ENCODE measurements around the gene NATD1.
A peak's percentile ranks its signal among the peaks of the same experiment; 100 is the strongest.

NATD1 gene, protein sequence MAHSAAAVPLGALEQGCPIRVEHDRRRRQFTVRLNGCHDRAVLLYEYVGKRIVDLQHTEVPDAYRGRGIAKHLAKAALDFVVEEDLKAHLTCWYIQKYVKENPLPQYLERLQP

DNA sequence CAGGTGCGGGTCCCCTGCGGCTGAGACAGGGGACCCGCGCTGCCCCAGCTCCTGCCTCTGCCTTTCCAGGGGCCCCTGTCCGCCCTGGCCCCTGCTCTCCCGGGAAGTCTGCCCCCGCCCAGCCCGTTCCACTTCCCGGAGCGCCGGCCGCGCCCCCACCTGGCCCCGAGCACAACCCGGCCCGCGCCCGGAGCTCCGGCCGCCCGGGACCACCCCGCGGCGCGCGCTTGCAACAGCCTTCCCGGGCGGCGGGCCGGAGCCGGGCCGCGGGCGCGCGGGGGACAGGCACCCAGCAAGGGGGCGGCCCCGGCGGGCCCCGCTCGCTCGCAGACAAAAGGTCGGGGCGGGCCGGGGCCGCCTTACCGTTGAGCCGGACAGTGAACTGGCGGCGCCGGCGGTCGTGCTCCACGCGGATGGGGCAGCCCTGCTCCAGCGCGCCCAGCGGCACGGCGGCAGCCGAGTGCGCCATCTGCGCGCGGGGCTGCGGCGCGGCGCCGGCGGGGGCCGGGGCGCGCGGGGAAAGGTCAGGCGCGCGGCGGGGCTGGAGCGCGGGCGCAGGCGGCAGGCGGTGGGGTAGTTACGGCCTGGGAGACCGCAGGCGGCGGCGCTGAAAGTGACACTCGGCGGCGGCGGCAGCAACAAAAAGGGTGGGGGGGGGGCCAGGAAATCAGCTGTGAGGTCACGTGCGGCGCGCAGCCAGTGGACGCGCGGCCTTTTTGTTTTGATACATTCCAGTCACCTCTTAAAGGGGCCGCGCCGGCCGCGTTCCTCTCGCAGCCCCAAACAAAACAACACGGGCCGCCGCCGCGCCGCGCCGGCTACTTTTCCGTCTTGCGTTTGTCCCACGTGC lies at the start of gene NATD1:
NATD1 (minus strand) TSS at position 615 of the 850 bp plus-strand sequence; CDS start at position 469, 146 bp downstream.
- DNase-seq, result peak; percentile 93

DNA sequence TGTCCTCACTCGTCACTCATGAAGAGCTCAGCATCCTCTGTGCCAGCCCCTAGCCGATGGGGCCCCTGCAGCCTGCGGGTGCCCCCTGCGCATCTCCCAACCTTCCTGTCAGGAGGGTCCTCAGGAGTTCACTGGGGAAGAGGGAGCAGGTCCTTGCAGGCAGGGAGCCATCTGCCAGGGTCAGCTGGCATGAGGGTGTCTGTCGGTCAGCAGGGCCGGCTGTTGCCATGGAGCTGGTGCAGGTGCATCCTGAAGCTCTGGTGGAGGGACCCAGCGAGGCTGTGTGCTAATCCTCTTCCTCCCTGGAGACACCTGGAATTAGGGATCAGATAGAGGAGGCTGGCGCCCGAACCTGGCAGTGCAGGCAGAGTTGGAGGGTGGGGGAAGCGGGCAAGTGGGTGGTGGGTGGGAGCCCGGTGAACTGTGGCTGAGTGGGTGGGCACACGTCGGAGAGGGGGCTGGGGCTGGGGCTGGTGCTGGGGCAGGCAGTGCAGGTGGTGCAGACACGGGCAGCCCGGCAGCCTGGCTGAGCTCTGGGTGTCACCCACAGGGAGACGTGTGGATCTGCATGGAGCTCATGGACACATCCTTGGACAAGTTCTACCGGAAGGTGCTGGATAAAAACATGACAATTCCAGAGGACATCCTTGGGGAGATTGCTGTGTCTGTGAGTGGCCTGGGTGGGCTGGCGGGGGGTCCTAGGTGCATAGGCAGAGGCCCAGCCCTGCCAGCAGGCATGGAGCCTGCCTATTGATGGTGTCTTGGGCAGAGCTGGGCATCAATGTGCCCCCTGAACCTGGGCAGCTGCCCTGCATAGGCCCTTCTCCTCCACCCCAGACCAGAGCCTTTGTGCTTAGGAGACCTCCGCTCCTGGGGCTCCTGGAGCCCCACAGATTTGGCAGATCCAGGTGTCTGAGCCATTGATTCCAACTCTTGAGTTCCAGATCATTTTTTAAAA lies 48.7 kb upstream of the NATD1 start:
- DNase-seq, result no peak

DNA sequence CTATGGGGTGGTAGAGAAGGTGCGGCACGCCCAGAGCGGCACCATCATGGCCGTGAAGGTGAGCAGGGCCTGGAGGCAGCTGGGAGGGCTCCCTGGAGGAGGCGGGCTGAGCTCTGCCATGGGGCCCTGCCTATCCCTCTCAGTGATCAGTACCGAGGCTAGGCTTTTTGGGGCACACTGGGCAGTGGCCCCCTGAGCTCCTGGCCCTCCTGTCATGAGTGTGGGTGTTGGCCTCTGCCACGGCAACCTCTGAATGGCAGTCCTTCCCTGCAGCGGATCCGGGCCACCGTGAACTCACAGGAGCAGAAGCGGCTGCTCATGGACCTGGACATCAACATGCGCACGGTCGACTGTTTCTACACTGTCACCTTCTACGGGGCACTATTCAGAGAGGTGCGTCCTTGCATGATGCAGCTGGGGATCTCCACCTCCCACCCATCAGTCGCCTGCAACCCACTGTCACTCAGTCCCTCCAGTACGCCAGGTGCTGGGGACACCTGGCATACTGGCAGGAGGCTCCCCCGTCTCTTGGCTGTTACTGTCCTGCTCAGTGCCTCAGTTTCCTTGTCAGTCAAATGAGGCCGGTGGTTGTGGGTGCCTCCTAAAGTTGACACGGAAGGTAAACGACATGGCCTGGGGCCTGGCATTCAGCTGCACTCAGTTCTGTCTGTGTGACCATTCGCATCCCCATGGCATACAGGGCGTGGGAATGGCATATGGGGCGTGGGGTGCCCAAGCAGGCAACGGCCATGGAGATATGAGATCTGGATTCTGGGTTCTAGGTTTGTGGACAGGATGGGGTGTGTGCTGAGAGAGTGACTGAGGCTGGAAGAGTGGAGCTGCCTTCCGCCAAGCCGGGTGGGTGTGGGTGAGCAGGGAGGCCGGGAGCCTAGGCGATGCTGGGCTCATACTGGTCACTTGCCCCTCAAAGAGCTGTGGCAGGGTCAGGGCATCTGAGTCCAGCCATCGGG lies 47.7 kb upstream of the NATD1 start:
- no peak for DNase-seq

DNA sequence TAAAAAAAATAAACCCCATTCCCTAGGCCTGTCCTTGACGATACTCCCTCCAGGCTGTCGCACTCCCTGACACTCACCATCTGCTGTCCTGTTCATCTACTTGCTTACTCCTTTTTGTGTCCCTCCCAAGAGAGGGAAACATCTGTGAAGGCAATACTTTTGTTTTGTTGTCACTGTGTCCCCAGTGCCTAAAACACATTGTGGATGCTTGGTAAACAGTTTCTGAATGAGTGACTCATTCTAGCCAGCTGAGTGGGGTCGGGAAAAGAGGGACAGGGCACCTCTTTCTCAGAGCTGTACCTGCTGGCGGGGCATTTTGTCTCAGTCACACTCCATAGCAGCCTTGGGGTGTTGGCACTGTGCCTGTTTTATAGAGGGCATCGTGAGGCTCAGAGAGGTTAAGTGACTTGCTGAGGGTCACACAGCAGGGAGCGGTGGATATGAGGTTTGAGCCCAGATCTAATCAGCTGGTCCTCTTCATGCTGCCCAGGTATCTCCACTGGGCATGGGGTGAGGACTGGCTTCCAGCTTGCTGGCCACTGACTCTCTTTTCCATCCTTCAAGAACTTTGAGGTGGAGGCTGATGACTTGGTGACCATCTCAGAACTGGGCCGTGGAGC lies 46.9 kb upstream of the NATD1 start:
- DNase-seq, result no peak

DNA sequence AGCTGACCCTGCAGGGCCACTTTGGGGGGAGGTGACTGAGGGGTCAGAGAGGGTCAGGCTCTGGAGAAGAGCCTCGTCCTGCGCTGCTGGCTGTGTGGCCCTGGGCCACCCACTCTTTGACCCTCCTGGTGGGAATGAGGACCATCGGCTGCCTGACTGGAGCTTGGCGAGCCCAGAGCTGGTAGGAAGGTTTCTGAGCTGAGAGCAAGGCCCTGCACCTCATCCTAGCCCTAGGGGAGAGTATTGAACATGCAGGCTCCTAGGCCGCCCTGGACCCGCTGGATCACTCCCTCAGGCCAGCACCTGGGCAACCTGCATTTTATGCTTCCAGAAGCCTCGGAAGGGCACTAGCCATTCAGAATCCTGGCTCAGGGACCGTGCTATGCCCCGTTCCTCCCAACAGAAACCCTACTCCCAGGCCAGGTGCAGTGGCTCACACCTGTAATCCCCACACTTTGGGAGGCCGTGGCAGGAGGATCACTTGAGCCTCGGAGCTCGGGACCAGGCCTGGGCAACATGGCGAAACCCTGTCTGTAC lies 45.8 kb upstream of the NATD1 start:
- no peak for DNase-seq

DNA sequence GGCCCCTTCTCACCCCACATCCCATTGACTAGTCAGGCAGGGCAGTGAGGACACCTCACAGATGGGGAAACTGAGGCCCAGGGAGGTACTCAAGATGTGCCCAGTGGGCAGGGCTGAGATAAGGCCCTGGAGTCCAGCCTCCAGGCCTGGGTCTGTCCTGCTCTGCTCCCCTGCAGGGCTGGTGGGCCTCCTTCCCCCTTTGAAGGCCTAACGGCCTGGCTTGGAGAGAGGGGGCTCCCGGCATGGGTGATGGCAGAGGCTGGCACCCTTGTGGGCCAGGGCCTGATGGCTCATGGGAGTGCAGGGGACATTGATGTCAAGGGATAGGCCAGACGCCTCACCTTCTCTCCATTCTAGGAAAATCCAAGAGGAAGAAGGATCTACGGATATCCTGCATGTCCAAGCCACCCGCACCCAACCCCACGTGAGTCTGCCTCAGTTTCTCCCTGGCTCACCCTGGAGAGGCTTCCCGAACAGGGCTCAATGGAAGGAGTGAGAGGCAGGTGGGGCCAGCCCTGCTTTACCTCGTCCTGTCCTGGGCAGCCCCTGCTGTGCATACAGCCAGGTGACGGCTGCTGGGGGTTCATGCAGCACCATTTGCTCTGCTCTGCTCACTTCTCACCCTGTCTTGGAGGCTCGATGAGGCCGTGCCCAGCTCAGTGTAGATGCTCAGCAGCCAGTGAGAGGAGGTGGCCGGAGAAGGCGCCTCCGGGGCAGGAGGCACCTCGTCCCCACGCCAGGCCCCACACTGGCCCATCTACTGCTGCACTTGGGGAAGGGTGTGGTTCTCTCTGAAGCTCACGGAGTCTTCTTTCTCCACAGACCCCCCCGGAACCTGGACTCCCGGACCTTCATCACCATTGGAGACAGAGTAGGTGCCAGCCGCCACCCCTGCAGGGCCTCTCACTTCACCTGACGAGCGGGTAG lies 45.1 kb upstream of the NATD1 start:
- DNase-seq, result no peak

DNA sequence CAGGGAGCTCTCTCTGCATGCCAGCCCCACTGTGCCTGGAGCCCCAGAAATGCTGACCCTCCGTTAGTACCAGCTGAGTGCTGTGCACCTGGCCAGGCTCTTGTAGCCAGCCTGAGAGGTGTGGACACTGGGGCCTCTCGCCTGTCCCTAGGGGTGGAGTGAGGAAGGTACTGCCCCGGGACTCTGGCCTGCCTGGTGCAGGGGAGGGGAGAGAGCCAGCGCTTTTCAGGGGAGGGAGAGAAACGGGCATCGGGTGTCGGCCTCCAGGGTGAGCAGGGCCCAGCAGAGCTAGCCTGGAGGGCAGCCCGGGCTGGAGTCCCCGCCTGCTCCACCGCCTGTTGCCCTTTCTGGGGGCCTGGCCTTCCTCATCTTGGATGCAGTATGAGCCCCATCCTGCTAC lies 44.4 kb upstream of the NATD1 start:
- no peak for DNase-seq

DNA sequence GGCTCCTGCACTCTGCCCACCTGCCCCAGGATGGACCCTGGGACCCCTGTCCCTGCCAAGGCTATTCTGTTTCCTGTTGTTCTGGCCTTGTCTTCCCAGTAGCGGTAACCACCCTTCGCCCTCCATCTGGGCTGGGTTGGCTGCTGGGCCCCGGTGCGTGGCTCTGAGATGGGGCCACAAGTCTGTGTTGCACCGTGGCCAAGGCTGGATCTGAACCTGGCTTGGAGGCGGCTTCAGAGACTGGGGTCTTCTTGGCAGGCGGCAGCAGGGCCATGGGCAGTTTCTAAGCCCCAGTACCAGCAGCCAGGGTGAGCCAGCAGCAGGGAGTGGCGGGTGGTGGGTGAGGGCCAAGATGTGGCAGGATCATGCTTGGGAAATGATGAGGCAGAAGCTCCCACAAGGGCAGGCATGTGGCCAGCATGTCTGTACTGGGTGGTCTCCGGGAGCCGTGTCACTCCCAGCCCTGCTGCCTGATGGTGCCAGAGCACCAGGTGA lies 43.9 kb upstream of the NATD1 start:
- DNase-seq, result no peak

DNA sequence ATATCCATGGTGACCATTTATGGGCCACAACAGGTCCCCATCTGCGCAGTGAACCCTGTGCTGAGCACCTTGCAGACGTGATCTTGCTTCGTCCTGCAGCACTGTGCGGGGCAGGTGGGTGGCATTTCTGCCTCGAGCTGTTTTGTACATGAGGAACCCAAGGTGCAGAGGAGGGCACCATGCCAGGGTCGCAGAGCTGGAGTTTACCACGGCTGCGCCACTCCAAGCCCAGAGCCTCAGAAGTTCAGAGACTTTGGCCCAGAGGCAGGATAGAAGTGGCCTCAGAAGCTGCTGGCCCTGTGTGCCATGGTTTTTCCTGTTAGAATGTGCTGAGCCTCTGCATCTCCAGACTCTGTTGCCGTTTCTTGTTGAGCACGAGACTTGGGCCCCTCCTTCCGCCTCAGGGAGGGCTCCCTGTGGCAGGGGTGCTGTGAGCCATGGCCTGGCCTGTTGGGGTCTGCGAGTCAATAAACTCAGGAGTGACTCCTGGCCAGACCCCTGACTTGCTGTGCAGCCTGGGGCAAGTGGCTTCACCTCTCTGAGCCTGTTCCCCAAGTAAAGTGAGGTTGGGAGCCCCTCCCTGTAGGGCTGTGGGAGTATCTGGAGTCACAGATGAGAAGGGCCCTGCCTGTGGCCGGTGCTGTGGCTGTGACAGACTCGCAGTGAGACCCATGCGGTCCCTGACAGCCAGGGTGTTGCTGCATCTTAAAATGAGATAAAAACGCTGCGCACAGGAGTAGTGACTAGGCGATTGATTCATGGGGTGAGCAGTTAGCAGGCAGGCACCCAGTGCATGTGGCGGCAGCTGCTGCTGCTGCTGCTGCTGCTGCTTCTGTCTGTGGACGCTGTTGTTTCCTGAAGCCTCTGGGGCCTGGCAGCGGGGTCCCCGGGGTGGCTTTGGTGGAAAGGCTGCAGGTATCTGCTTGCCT lies 43.2 kb upstream of the NATD1 start:
- DNase-seq, result no peak

DNA sequence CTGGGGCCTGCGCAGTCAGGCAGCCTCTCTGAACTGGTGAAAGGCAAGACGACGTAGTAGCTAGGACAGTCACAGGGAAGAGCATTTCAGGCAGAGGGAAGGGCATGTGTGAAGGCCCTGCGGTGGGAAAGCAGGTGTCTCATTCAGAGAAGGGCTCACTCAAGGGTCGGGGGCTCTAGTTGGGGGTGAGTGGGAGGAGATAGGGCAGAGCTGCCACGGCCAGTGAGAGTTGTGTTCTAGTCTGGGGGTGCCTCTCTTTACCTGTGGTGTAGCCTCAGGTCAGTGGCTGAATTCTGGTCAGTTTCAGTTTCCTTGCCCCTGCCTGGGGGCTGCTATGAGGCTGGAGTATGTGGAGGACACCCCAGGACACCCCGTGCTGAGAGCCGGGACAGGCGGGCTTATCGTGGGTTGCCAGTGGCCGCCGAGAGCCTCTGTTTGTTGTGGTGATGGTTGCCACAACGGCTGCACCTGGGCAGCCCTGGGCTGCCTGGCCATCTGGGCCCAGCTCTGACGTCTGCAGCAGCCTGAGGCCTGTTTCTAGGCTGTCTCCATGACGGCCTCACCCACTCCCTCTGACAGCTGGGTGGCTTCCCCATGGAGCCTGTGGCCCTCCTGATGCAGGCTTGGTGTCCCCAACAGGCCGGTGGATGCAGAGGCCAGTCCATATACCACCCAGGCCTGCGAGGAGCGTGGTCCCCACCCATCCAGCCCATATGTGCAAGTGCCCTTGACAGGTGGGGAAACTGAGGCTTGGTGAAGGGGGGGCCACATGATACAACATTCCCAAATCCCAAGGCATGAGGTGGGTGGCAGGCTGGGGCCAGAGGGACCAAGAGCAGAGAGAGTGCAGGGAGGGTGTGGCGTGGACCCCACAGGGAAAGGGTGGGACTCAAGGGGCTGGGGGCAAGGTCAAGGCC lies 42.1 kb upstream of the NATD1 start:
- no peak for DNase-seq

DNA sequence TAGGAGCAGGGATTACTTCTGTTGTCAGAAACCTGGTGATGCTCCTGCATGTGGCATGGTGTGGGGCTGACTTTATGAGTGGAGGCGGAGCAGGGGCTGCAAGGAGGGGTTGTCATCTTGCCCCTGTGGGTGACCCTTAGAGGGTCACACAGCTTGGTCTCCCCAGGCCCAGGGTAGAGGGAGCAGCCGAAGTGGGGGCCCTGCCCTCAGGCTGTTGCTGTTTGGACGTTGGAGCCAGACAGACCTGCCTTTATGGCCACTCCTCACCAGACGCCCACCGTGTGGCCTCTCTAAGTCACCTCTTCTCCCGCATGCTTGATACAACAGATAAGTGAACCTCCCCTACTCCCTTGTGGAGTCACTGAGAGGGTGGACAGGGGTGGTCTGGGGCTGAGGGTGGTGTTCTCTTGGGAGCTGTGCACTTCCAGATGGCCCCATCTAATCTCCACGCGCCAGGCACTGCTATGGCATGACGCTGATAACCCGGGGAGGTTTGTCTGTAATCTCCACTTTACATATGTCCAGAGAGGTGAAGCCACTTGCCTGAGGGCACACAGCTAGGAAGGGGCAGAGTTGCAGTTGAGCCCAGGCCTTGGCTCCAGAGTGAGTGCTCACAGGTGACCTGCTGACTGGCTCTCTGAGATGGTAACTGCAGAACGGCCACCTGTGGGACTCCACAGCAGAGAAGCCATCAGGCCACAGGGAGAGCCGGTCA lies 41.3 kb upstream of the NATD1 start:
- DNase-seq, result no peak

DNA sequence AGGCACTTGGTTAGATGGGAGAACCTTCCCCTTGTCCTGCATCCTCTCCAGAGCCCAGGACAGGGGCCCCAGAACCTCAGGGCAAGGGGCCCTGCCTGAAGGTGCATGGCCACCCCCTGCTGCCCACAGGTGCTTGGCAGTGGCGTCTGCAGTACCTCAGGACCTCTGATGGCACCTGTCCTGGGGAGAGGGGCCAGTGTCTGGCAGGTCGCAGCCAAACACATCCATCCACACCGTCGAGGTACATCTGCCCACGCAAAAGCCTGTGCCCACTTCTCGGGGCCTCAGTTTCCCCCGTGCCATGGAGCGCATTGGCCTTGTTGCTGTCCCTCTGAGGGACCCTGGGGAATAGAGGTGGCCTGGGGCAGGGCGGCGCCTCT lies 40.6 kb upstream of the NATD1 start:
- DNase-seq, result no peak

DNA sequence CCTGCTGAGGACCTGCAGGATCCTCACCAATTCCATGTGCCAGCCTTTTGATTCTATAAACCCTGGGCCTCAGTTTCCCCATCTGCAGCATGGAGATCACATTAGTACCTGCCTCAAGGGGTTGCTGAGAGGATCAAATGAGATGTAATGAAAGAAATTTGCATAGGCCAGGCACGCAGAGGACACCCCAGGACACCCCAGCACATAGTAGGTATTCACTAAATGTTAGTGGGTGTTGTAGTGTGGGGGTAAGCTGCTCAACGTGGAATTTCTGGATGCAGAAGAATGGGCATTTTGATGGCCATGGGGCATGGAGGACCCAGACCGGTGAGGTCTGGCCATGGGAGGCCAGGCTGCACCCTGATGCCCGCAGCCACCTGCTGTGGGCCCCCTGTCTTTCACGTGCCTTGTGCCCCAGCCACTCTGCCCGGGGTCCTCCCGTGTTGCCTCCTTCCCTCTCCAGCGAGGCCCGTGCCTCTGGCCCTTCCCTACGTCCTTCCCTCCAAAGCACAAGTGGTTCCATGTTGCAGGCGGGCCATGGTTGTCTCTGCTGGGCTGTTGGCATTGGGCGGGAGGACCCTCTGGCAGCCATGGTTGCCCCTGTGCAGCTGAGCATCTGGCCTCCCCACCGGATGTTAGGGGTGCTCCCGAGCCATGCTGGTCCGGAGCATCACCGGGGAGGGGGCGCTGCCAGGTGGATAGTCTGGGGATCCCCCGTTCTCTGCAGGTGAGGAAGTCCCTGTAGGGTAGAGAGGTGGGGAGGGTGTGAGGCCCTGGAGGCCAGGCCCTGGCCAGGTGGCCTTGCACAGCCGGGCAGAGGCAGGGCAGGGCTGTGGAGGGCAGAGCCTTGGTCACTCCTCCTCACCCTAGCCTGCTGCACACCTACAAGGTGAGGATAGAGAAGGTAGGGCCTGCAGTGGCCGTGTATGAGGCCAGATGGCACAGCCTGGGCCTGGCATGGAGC lies 39.9 kb upstream of the NATD1 start:
- DNase-seq, result no peak

DNA sequence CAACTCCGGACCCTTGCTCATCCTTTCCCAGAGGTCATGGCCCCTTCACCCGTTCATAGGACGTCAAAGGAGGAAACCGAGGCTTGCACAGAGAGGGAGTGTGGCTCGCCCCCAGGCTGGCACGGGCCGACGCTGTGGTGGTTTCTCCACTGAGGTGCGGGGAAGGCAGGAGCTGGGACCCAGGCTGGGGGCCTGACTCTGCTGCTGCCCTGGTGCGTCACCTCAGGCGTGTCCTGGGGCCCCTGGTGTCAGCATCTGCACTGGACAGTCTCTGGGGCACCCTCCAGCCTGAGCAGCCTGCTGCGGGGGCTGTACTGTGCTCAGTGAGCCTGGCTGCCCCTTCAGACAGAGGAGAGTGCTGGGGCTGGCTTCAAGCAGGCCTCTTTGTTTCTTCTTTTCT lies 38.7 kb upstream of the NATD1 start:
- DNase-seq, result no peak

DNA sequence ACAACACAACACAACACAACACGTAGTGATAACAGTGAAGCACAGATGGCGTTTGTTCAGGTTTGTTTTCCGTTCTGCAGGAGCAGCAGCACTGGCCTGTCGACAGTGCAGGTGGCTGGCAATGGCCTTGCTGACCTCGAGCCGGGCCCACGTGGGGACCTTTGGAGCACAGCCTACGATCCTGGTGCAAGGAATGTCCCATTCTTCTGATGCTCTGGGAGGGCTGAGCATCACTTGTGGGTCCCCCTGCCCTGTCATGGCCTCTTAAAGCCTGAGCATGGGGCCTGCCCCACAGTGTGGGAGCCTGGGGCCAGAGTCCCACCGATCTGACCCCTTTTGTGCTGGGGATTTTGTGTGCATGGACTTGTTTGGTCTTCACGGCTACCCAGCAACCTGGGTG lies 38.1 kb upstream of the NATD1 start:
- peak; percentile 62 for DNase-seq

All from activated effector memory CD4-positive, alpha-beta T cell treated with anti-CD3 and anti-CD28 coated beads, Interleukin-2, amount 50 U/mL, for 16 hours (primary cell).